Posterior cingulate gyrus (tissue), 11 donors: ENCODE measurements around the gene SLC27A6.
A peak's percentile ranks its signal among the peaks of the same experiment; 100 is the strongest.
"Not testable (repeated sequence)": the region's sequence is repeated elsewhere in the genome, so short reads cannot be mapped to it uniquely, and the experiment has no call there.

Source experiments
- DNase-seq, 10 donors: peaks; one replicate each; pipeline versions ENCODE4 v3.0.0 to v3.0.0-alpha.2; 2020 to 2021; ENCODE audit warnings: mixed read lengths in 3 of 10
- intact Hi-C: fragments of 100-400 bp; cut with DNase I; formaldehyde crosslinking; loops from one replicate; pipeline ENCODE4 v1.15.1; 2023

The SLC27A6 gene, protein sequence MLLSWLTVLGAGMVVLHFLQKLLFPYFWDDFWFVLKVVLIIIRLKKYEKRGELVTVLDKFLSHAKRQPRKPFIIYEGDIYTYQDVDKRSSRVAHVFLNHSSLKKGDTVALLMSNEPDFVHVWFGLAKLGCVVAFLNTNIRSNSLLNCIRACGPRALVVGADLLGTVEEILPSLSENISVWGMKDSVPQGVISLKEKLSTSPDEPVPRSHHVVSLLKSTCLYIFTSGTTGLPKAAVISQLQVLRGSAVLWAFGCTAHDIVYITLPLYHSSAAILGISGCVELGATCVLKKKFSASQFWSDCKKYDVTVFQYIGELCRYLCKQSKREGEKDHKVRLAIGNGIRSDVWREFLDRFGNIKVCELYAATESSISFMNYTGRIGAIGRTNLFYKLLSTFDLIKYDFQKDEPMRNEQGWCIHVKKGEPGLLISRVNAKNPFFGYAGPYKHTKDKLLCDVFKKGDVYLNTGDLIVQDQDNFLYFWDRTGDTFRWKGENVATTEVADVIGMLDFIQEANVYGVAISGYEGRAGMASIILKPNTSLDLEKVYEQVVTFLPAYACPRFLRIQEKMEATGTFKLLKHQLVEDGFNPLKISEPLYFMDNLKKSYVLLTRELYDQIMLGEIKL

DNA sequence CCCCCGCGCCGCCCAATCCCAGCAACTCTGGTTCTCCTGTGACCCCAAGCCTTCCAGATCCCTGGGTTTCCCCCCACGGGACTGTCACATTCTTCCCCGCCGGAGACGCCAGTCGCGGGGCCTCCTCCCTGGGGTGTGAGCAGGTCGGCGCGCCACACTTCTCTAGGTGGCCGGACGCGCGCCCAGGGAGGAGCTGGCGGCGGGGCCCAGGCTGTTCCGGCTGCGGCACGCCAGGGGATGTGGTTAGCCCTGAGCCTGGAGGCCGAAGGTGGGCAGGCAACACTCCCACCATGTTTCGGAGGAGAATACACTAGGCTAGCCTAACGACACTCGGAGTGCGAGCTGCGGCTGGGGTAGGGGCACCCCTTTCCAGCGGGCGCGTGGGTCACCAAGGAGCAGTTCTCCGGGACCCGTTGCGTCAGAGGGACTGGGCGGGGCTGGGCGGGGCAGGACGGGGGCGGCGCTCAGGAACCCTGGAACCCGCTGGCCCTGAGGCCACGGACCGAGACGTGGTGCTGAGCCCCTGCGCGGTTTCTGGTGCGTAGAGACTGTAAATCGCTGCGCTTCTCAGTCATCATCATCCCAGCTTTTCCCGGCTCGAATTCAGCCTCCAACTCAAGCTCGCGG lies at the start of gene SLC27A6:
Gene SLC27A6, plus strand, starts transcription at position 478 of the 627 bp plus-strand sequence. CDS start 650 bp downstream, outside the sequence.
- intact Hi-C loops: no loop called here
- peak in 3 of 10 donors; percentile 63 to 81 (median 69) for DNase-seq

DNA sequence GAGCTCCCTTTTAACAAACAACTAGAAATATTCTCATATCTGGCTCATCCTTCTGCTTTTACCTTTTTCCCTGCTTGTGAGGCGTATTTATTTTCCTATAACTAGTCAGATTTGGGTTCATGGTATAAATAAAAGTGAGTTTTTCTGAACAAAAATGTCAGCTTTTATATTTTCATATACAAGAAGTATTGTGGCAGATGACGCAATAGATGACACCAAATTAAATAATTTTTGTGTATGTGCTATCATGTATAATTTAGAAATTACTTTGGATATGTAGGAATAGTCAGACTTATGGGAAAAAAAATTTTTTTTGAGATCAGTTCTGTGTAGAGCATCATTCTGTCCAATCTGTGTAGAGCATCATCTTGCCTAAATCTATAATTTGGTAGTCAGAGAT lies 45.7 kb upstream of the SLC27A6 start:
- intact Hi-C loops: no loop called here
- DNase-seq: no peak

DNA sequence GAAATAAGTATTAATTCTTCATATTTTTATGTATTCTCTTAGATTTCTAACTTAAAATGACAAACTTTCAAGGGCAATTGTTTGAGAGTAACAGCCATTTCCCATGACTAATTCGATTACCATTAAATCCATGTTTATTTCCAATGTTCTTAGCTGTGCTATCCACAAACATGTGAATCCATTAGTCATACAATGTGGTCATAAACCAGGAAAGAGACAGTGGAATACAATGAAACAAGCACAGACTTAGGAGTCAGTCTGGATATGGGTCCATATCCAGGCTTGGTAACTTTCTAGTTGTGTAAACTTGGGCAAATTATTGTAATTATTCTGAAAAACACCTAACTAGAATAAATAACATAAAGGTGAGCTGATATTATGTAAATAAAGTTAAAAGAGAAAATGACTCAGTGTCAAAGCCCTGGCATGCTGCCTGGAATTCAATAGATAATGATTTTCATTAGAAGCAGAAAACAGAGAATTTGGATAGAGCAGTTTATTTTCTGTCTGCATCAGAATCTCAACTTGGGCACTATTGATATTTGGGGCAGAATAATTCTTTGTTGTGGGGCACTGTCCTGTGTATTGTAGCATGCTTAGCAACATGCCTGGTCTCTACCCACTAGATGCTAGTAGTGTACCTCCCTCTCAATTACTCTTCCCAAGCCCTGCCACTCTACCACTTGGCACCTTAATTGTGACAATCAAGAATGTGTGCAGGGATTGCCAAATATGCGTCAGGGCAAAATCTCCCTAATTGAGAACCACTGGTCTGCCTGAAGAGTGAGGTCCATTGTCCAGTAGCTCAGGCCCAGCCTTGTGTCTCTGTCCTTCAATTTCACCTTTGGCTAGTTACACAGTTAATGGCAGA lies 44.7 kb upstream of the SLC27A6 start:
- intact Hi-C loops: no loop called here
- no peak for DNase-seq

DNA sequence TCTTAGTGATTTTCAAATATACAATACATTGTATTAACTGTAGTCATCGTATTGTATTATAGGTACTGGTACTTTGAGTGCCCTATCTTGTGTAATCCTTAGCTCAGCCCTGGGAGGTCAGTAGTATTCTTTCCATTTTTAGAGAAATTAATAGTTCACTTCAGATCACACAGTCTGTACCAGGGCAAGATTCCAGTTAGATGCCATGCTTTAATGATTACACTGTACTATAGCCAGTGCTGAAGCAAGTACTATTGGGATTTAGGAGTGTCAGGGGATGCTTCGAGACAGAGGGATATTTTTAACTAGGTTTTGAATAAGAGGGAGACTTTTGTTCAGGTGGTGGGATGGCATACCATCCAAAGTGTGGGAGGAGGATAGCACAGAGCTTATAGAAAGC lies 41.0 kb upstream of the SLC27A6 start:
- DNase-seq: no peak
- intact Hi-C loops: no loop called here

DNA sequence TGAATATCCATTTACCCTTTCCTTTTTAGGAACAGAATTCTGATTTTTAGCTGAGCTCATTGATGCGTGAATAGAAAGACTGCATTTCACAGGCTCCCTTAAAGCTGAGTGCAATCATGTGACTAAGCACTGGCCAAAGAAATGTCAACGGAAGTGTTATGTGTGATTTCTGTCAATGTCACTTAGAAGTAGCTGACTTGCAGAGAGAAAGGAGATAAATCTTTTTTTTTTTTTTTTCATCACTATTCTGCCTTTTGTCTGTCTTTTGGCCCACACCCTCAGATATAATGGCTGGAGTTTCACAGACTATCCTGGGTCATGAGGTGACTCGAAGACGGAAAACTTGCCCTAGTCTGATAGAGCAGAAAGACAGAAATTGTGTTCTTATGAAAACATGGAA lies 39.3 kb upstream of the SLC27A6 start:
- no peak for DNase-seq
- intact Hi-C loops: no loop called here

DNA sequence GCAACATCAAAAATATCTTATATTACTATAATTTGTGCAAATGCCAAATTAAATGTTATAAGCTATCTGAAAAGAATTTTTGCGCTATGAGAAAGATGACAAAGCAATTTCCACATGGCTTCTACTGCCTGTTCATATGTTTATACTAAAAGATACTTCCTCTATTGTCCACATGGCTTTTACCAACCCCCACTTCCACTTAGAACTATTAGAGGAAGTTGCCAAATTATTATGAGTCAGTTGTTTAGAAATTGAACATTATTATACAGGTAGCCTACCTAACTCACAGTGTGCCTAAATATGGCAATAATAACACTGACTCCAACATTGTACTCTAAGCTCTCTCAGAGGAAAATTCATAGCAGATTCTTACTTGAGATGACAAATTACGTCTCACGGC lies 37.6 kb upstream of the SLC27A6 start:
- DNase-seq: no peak
- intact Hi-C loops: no loop called here

DNA sequence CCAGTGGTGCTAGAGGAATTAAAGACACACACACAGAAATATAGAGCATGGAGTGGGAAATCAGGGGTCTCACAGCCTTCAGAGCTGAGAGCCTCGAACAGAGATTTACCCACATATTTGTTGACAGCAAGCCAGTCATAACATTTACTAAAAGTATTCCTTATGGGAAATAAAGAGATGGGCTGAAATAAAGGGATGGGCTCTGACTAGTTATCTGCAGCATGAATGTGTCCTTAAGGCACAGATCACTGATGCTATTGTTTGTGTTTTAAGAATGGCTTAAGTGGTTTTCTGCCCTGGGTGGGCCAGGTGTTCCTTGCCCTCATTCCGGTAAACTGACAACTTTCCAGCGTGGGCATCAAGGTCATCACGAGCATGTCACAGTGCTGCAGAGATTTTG lies 33.1 kb upstream of the SLC27A6 start:
- intact Hi-C loops, DNase-seq: not testable (repeated sequence)

DNA sequence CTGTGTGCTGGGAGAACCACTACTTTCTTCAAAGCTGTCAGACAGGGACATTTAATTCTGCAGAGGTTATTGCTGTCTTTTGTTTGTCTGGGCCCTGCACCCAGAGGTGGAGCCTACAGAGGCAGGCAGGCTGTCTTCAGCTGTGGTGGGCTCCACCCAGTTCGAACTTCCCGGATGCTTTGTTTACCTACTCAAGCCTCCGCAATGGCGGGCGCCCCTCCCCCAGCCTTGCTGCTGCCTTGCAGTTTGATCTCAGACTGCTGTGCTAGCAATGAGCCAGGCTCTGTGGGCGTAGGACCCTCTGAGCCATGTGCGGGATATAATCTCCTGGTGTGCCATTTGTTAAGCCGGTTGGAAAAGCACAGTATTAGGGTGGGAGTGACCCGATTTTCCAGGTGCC lies 22.2 kb upstream of the SLC27A6 start:
- peak in 2 of 10 donors; percentile 45 to 54 for DNase-seq
- intact Hi-C loops: not testable (repeated sequence)

DNA sequence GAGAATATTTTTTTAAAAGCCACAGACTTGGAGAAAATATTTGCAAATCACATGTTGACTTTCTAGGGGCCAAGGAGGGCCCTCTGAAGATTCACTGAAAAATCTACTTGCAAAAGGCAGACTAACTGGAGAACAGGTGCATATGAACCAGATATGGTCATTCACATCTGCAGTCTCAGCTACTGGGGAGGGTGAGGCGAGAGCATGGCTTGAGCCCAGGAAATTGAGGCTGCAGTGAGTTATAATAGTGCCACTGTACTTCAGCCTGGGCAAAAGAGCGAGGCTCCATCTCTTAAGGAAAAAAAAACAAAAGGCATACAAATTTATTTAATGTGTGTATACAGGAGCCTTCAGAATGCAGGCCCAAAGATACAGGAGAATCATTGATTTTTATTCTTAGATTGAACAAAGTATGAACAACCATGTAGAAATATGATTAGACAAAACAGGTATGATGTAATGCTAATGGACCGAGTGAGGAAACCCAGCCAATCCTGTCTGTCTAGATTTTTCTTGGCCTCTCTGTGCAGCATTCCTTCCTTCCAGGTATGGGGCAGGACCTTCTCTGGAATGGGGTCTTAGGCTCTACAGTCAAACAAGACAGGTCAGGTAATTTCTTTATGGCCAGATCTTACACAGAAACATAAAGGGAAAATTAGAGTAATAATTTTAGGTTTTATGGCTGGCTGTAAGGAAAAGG lies 15.3 kb upstream of the SLC27A6 start:
- intact Hi-C loops: no loop called here
- DNase-seq: peak in 1 of 10 donors; percentile 58

DNA sequence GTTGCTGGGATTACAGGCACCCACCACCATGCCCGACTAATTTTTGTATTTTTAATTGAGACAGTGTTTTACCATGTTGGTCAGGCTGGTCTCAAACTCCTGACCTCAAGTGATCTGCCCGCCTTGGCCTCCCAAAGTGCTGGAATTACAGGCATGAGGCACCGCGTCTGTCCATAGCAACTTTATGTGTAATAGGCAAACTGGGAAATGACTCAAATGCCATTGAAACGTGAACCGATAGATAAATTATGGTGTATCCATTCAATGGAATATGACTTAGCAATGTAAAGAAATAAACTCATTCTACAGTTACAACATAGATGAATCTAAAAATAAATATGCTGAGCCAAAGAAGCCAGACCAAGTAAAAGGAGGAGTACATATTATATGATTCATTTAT lies 14.0 kb upstream of the SLC27A6 start:
- intact Hi-C loops: not testable (repeated sequence)
- peak in 1 of 10 donors; percentile 27 for DNase-seq

DNA sequence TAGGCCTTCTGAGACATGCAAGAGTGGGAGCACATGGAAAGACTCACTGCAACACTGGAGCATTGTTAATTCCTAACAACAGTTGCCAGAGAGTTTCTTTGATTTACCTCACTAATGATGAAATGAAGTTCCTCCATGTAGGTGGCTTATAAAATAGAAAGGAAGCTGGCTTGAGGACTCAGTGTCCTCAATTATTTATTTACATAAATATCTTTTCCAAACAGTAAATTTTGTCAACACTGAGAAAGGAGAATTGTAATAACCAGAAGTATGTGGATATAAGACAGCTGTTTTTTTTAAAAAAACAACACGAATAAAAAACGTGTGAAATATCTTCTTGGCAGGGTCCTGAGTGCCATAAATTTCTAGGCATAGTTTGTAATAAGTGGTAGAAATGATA lies 9.1 kb upstream of the SLC27A6 start:
- intact Hi-C loops: no loop called here
- DNase-seq: no peak

DNA sequence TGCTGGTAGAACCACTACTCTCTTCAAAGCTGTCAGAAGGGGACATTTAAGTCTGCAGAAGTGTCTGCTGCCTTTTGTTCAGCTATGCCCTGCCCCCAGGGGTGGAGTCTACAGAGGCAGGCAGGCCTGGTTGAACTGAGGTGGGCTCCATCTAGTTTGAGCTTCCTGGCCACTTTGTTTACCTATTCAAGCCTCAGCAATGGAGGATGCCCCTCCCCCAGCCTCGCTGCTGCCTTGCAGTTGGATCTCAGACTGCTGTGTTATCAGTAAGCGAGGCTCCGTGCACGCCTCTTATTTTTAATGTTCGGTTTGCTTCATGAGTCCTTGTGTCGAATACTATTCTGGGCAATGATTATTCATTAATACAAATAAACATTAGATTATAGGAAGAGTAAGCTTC lies 3.1 kb upstream of the SLC27A6 start:
- intact Hi-C loops: no loop called here
- no peak for DNase-seq

DNA sequence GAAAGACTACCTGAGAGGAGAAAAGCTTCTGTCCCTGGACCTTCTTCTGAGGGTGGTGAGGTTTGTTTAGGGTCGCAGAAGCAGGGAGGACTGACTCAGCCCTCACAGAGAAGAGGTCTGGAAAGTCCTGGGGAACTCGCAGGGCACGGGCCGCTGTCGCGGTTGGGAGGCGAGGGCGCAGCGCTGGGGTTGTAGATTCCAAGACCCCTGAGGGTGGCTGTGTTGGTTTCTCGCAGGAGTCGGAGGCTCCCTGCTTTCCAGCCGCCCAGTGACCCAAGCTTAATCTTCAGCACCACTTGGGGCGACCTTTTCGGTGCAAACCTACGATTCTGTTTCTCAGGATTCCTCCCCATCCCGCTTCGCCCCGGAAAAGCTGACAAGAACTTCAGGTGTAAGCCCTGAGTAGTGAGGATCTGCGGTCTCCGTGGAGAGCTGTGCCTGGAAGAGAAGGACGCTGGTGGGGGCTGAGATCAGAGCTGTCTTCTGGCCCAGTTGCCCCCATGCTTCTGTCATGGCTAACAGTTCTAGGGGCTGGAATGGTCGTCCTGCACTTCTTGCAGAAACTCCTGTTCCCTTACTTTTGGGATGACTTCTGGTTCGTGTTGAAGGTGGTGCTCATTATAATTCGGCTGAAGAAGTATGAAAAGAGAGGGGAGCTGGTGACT lies 482 bp downstream of the SLC27A6 start:
- DNase-seq: peak in 2 of 10 donors; percentile 58 to 69
- intact Hi-C loops: no loop called here

DNA sequence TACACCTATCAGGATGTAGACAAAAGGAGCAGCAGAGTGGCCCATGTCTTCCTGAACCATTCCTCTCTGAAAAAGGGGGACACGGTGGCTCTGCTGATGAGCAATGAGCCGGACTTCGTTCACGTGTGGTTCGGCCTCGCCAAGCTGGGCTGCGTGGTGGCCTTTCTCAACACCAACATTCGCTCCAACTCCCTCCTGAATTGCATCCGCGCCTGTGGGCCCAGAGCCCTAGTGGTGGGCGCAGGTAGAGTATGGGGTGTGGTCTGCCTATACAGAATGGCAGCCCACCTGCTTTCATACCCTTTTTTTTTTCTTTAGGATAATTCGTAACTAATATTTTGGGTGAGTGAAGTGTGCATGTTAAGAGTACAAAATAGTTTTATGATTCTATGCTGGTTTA lies 1.1 kb downstream of the SLC27A6 start:
- intact Hi-C loops: no loop called here
- DNase-seq: peak in 1 of 10 donors; percentile 73

DNA sequence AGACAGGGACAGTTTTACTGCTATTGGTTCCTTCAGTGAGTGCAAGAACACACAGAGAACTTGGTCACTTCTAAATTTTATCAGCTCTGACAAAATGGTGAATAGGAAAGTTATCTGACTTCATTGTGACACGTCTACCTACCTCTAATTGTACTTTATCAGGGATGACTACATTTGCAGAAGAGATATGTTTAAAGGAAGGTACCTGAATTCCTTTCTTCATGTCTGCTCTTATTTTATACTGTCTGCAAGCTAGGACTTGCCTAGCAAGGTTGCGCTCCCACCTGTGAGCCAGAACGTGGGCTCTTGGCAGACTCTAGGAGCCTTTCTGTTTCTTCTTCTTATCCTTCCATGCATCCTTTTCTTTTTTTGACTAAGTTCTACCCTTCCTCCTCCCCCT lies 1.6 kb downstream of the SLC27A6 start:
- intact Hi-C loops: no loop called here
- DNase-seq: no peak

DNA sequence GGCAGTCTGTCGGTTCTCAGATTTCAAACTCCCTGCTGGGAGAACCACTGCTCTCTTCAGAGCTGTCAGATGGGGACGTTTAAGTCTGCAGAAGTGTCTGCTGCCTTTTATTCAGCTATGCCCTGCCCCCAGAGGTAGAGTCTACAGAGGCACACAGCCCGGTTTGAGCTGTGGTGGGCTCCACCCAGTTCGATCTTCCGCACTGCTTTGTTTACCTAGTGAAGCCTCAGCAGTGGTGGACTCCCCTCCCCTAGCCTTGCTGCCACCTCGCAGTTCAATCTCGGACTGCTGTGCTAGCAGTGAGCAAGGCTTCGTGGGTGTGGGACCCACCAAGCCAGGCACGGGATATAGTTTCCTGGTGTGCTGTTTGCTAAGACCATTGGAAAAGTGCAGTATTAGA lies 8.0 kb downstream of the SLC27A6 start:
- intact Hi-C loops: no loop called here
- peak in 1 of 10 donors; percentile 55 for DNase-seq

DNA sequence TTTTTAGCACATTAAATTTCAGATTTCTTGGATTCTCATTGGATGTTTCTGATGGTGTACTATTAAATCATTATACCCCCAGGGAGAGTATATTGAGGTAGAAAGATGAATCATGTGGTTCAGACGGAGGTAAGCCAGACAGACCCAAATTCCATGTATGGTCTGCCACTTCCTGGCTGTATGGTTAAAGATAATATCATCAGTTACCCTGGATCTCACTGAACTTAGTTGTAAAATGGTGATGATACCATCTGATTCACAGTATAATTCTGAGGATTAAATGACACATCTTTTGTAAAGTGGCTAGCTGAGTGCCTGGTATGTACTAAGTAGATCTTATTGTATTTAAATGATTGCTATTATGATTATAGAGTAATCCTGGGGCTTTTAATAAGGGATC lies 9.3 kb downstream of the SLC27A6 start:
- intact Hi-C loops: no loop called here
- DNase-seq: no peak

DNA sequence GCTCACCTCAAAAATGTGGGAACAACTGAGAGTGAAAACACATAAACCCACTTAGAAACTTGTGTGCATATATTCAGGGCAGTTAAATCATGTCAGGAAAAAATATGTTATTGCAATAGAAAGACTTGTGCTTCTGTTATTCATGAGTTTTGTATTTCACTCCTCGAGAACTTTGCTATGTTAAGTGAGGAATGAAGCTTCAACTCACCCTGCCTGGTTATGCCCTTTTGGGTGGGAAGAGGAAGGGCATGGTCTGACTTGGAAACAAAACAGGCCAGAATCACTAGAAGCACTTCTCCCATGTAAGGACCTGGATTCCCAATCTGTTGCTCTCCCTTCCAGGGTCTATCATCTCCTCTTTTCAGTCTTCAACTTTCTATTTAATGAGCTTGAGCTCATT lies 14.5 kb downstream of the SLC27A6 start:
- intact Hi-C loops: no loop called here
- DNase-seq: no peak

DNA sequence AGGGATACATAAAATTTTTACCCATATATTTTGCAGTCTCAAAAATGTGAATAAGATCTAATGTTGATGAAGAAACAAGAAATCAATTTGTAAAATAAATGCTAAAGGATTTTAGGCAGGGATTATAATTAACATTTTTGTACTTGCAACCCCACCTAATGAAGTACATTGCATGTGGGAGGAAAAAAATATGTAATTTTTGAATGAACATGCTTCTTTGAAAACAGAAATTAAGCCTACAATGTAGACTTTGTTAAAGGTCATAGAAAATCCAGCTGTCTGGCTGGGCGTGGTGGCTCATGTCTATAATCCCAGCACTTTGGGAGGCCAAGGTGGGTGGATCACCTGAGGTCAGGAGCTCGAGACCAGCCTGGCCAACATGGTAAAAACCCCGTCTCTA lies 15.6 kb downstream of the SLC27A6 start:
- intact Hi-C loops: no loop called here
- no peak for DNase-seq

DNA sequence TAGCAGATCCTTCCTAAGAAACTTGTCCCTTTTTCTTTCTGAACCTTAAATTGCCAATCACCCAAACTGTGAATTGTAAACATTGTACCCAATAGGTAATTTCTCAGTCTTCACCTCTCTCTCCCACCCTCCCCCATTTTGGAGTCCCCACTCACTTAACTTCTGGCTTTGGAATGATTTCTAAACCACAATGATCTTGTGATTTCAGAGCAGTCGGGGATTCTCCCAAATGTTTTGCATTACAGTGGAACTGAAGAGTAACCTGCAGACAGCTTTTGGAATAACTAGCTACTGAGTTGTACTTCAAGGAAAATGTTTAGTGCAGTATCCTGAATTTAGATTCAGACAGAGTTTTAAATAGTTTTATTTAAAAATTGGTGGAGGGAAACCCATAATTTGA lies 19.2 kb downstream of the SLC27A6 start:
- DNase-seq: no peak
- intact Hi-C loops: no loop called here
